HepG2 (cell line): ENCODE results near the gene PGC. TPM values are rescaled to one million over a fixed set of nuclear protein-coding genes. Genes with fewer than 3 reads are reported as not detected.

ENCODE experiments used
- AGO2 ChIP-seq: fragments of 200-400 bp; formaldehyde crosslinking; optimal IDR thresholded peaks from 2 replicates; pipeline ENCODE3; 2017; ENCODE audit warnings: mild to moderate bottlenecking, low read depth, low read length, moderate library complexity
- ARNT ChIP-seq: fragments of 450-650 bp; IDR thresholded peaks from 2 replicates; pipeline ENCODE4 v1.6.1; 2017
- BRCA1 ChIP-seq: sonication (generic); formaldehyde crosslinking; IDR thresholded peaks from 2 replicates; pipeline ENCODE4 v1.4.0; 2020; ENCODE audit warnings: missing genetic modification reagents
- HNF4A ChIP-seq: sonication (generic); formaldehyde crosslinking; IDR thresholded peaks from 2 replicates; pipeline ENCODE4 v1.4.0; 2020; ENCODE audit warnings: missing genetic modification reagents
- MATR3 ChIP-seq: sonication (generic); formaldehyde crosslinking; IDR thresholded peaks from 2 replicates; pipeline ENCODE4 v1.4.0; 2020; ENCODE audit warnings: missing genetic modification reagents
- SIN3B ChIP-seq: fragments of 150-350 bp; IDR thresholded peaks from 2 replicates; pipeline ENCODE4 v1.6.1; 2014; ENCODE audit warnings: low read length
- SOX13 ChIP-seq, 3 experiments: fragments of 450-650 bp in 1 of 3; sonication (generic) in 1 of 3; formaldehyde crosslinking in 1 of 3; IDR thresholded peaks in 2 of 3; conservative IDR thresholded peaks in 1 of 3; 2 replicates each; pipeline versions ENCODE4 v1.5.0 to v1.6.1; 2016 to 2020; ENCODE audit warnings: antibody characterized with exemption in 1 of 3, mild to moderate bottlenecking in 1 of 3, missing compliant biosample characterization in 1 of 3, missing genetic modification reagents in 1 of 3, moderate library complexity in 1 of 3
- ZBTB38 ChIP-seq: sonication (generic); formaldehyde crosslinking; IDR thresholded peaks from 2 replicates; pipeline ENCODE4 v1.5.1; 2020; ENCODE audit warnings: mild to moderate bottlenecking, missing genetic modification reagents
- ZNF292 ChIP-seq: sonication (generic); formaldehyde crosslinking; IDR thresholded peaks from 2 replicates; pipeline ENCODE4 v1.8.1; 2022; ENCODE audit warnings: mild to moderate bottlenecking, low read depth, missing genetic modification reagents, borderline replicate concordance
- ZNF333 ChIP-seq: sonication (generic); formaldehyde crosslinking; IDR thresholded peaks from 2 replicates; pipeline ENCODE4 v1.4.0; 2020; ENCODE audit warnings: mild to moderate bottlenecking, missing genetic modification reagents, borderline replicate concordance
- ZNF33B ChIP-seq: sonication (generic); formaldehyde crosslinking; IDR thresholded peaks from 2 replicates; pipeline ENCODE4 v1.5.1; 2020; ENCODE audit warnings: mild to moderate bottlenecking, missing genetic modification reagents
- ZNF678 ChIP-seq: sonication (generic); formaldehyde crosslinking; IDR thresholded peaks from 2 replicates; pipeline ENCODE4 v1.4.0; 2020; ENCODE audit warnings: mild to moderate bottlenecking, missing genetic modification reagents
- ZNF788 ChIP-seq: sonication (generic); formaldehyde crosslinking; IDR thresholded peaks from 2 replicates; pipeline ENCODE4 v1.5.0; 2020; ENCODE audit warnings: mild to moderate bottlenecking, missing genetic modification reagents, borderline replicate concordance
- ZSCAN22 ChIP-seq: sonication (generic); formaldehyde crosslinking; IDR thresholded peaks from 2 replicates; pipeline ENCODE4 v1.4.0; 2020; ENCODE audit warnings: mild to moderate bottlenecking, missing genetic modification reagents
- polyA plus RNA-seq, 8 experiments: library from polyadenylated mRNA; depleted of rRNA in 3 of 8; stranded (reverse) in 7 of 8; unstranded in 1 of 8; fragments of >200 nt; fragmentation: Illumina TruSeq in 4 of 8; extraction: Trizol in 4 of 8; gene quantifications; 2 replicates each; pipeline versions ENCODE4 v1.2.1 to v1.2.3, GENCODE V29; 2011 to 2016; ENCODE audit warnings: low read depth in 4 of 8, missing spikeins in 1 of 8, mixed read lengths in 1 of 8; ENCODE audit not compliant: insufficient read depth in 1 of 8
- total RNA-seq, 5 experiments: library from RNA; depleted of rRNA; stranded (reverse); fragments of >200 nt; fragmentation: Illumina TruSeq; extraction: Trizol; gene quantifications; 2 replicates each; pipeline ENCODE4 v1.2.3, GENCODE V29; 2016; ENCODE audit warnings: low read depth in 1 of 5
- TF ChIP-seq, protein P1 (sequence below): sonication (generic); formaldehyde crosslinking; conservative IDR thresholded peaks from 2 replicates; pipeline ENCODE4 v1.4.0; 2020; ENCODE audit warnings: missing genetic modification reagents
- TF ChIP-seq, protein P2 (sequence below): sonication (generic); formaldehyde crosslinking; IDR thresholded peaks from 2 replicates; pipeline ENCODE4 v1.4.0; 2020; ENCODE audit warnings: missing genetic modification reagents
- TF ChIP-seq, protein P3 (sequence below): sonication (generic); formaldehyde crosslinking; conservative IDR thresholded peaks from 2 replicates; pipeline ENCODE4 v1.5.0; 2020; ENCODE audit warnings: missing genetic modification reagents

The PGC gene
- total and polyA plus RNA-seq, 2 of the 13 experiments (the other 11 are each of a cell fraction or from before 2014, with no cell fraction given) = 426 to 502 TPM

DNA sequence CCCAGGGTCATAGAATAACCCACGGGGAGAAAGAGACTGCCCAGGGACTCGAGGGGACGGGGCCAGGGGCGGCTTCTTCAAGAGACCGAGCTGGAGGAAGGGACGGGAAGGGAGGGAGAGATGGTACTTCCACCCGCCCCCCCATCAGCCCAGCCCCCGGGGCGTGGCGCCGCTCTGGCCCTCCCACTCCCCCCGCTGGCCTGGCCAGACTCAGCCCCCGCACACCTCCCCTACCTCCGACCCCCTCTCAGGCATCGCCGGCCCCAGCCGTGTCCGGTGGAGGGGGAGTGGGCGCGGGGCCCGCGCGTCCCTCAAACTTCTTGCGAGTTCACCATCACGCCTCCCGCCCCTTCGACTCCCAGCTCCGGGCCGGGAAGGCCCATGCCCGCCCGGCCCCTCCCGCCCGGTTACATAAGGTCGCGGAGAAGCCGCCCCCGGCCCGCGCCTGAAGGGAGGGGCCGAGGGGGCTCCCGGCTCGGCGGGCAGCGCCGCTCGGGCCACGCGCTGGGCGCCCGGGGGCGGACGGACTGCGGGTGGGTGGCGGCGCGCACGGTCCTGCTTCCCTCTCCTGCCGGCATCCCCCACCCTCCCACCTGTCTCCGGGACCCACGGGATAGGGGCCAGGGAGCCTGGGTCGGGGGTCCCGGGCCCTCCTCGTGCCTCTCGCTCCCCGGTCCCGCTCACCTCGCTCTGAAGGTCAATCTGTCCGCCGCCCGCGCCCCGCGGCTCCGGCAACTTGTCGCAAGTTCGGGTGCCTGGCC, 12.4 kb downstream of the PGC start (continued):
- TF ChIP-seq, protein P1, sequence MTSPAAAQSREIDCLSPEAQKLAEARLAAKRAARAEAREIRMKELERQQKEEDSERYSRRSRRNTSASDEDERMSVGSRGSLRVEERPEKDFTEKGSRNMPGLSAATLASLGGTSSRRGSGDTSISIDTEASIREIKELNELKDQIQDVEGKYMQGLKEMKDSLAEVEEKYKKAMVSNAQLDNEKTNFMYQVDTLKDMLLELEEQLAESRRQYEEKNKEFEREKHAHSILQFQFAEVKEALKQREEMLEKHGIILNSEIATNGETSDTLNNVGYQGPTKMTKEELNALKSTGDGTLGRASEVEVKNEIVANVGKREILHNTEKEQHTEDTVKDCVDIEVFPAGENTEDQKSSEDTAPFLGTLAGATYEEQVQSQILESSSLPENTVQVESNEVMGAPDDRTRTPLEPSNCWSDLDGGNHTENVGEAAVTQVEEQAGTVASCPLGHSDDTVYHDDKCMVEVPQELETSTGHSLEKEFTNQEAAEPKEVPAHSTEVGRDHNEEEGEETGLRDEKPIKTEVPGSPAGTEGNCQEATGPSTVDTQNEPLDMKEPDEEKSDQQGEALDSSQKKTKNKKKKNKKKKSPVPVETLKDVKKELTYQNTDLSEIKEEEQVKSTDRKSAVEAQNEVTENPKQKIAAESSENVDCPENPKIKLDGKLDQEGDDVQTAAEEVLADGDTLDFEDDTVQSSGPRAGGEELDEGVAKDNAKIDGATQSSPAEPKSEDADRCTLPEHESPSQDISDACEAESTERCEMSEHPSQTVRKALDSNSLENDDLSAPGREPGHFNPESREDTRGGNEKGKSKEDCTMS (CRISPR knock-in tag) = no peak
- TF ChIP-seq ZSCAN22 (no peak), ZNF333 (CRISPR knock-in tag) (no peak), ZNF33B (CRISPR knock-in tag) (no peak), ZBTB38 (0 out of 2 replicates have a peak, but pooled peaks have one; percentile 5), HNF4A (0 out of 2 replicates have a peak, but pooled peaks have one; percentile 4), MATR3 (CRISPR knock-in tag) (no peak), AGO2 (peak; percentile 93), ARNT (no peak), ZNF678 (no peak), ZNF292 (0 out of 2 replicates have a peak, but pooled peaks have one; percentile 4), ZNF788 (CRISPR knock-in tag) (peak; percentile 27; the same call in 1 of the 2 replicates), SIN3B (no peak), SOX13 (IDR thresholded peaks at IDR 0.05) (no peak), SOX13 (CRISPR knock-in tag; conservative IDR thresholded peaks at IDR 0.05 in 1 of 2, IDR thresholded peaks at IDR 0.05 in 1 of 2) (peak in 1 of 2 experiments; percentile 18; a peak in 1 of 4 replicates), BRCA1 (no peak)
- TF ChIP-seq, protein P2, sequence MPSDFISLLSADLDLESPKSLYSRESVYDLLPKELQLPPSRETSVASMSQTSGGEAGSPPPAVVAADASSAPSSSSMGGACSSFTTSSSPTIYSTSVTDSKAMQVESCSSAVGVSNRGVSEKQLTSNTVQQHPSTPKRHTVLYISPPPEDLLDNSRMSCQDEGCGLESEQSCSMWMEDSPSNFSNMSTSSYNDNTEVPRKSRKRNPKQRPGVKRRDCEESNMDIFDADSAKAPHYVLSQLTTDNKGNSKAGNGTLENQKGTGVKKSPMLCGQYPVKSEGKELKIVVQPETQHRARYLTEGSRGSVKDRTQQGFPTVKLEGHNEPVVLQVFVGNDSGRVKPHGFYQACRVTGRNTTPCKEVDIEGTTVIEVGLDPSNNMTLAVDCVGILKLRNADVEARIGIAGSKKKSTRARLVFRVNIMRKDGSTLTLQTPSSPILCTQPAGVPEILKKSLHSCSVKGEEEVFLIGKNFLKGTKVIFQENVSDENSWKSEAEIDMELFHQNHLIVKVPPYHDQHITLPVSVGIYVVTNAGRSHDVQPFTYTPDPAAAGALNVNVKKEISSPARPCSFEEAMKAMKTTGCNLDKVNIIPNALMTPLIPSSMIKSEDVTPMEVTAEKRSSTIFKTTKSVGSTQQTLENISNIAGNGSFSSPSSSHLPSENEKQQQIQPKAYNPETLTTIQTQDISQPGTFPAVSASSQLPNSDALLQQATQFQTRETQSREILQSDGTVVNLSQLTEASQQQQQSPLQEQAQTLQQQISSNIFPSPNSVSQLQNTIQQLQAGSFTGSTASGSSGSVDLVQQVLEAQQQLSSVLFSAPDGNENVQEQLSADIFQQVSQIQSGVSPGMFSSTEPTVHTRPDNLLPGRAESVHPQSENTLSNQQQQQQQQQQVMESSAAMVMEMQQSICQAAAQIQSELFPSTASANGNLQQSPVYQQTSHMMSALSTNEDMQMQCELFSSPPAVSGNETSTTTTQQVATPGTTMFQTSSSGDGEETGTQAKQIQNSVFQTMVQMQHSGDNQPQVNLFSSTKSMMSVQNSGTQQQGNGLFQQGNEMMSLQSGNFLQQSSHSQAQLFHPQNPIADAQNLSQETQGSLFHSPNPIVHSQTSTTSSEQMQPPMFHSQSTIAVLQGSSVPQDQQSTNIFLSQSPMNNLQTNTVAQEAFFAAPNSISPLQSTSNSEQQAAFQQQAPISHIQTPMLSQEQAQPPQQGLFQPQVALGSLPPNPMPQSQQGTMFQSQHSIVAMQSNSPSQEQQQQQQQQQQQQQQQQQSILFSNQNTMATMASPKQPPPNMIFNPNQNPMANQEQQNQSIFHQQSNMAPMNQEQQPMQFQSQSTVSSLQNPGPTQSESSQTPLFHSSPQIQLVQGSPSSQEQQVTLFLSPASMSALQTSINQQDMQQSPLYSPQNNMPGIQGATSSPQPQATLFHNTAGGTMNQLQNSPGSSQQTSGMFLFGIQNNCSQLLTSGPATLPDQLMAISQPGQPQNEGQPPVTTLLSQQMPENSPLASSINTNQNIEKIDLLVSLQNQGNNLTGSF = no peak
- TF ChIP-seq, protein P3, sequence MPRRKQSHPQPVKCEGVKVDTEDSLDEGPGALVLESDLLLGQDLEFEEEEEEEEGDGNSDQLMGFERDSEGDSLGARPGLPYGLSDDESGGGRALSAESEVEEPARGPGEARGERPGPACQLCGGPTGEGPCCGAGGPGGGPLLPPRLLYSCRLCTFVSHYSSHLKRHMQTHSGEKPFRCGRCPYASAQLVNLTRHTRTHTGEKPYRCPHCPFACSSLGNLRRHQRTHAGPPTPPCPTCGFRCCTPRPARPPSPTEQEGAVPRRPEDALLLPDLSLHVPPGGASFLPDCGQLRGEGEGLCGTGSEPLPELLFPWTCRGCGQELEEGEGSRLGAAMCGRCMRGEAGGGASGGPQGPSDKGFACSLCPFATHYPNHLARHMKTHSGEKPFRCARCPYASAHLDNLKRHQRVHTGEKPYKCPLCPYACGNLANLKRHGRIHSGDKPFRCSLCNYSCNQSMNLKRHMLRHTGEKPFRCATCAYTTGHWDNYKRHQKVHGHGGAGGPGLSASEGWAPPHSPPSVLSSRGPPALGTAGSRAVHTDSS (CRISPR knock-in tag) = no peak
